Right ventricle myocardium superior (tissue), 1 donor: Measurements from ENCODE around the gene NAAA. TPM values are rescaled to one million over a fixed set of nuclear protein-coding genes. Genes with fewer than 3 reads are reported as not detected.
"Not testable (repeated sequence)": the region's sequence is repeated elsewhere in the genome, so short reads cannot be mapped to it uniquely, and the experiment has no call there.

Experiments
- ATAC-seq: fragments of 200-7000 bp; cut with Tn5 transposase; one replicate; pipeline ENCODE4 v1.9.1; 2020; ENCODE audit warnings: mild to moderate bottlenecking; ENCODE audit not compliant: poor library complexity
- DNase-seq: peaks from one replicate; pipeline ENCODE4 v3.0.0-alpha.2; 2020
- intact Hi-C: fragments of 100-400 bp; cut with DNase I; formaldehyde crosslinking; loops from one replicate; pipeline ENCODE4 v1.11.2; 2022
- long read RNA-seq: library from polyadenylated mRNA; unstranded; transcript quantifications from one replicate; pipeline ENCODE4 v2.0.0, GENCODE V29; 2021
- total RNA-seq: library from RNA; stranded (reverse); fragmentation: NEBNext Ultra II Directional; extraction: Animal tissue kit (Norgen Biotek cat#: 25700); gene quantifications from one replicate; pipeline ENCODE4 v1.2.1, GENCODE V29; 2021
- donor health status: DM: no; HTN: yes; CAD: no; lungs with severe emphysema.

Gene NAAA
- 7.4 TPM for total RNA-seq
- long read RNA-seq, transcript NAAA-206 (9 exons, 1,300 nt): major isoform, 9 of 16 reads
- long read RNA-seq, partial matches to known transcripts: 1 of 16 reads
- long read RNA-seq, other reads (novel, unspliced or antisense): 5 of 16 reads

GRCh38 chr4:75940692-75941253, at the start of gene NAAA:
Gene NAAA (minus strand): TSS chr4:75941013. CDS start chr4:75940949, 64 bp downstream.
- ATAC-seq (peak; percentile 95), DNase-seq (peak; percentile 86)
- intact Hi-C loops: no loop called here

GRCh38 chr4:75989846-75990528, 49.2 kb upstream of the NAAA start:
- no peak for ATAC-seq
- intact Hi-C loops: no loop called here
- no peak for DNase-seq

DNA sequence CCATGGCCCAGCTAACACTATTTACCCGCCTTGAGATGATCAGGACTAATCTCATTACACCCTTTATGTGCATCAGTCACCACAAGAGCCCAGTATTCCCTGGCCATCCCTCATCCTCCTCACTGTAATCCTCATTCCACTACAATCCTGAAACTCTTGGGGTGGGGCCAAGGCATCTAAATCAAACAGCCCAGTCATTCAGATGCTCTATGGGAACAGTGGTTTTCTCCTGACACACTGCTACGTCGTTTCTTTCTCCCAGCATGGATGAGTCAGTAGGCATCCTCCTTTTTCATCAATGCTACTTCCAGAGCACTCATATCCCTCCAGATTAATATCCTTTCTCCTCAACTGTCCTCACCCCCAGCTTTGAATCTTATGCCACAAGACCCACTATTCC, 44.3 kb upstream of the NAAA start:
- DNase-seq (no peak), ATAC-seq (no peak)
- intact Hi-C loops: no loop called here

GRCh38 chr4:75980576-75980975, 39.8 kb upstream of the NAAA start:
- ATAC-seq (no peak), DNase-seq (no peak)
- intact Hi-C loops: no loop called here

GRCh38 chr4:75976177-75976576, 35.4 kb upstream of the NAAA start:
- intact Hi-C loops: no loop called here
- DNase-seq (no peak), ATAC-seq (no peak)

GRCh38 chr4:75973766-75974165, 33.0 kb upstream of the NAAA start:
- no peak for ATAC-seq
- no peak for DNase-seq
- intact Hi-C loops: no loop called here

GRCh38 chr4:75968084-75968483, 27.3 kb upstream of the NAAA start:
- no peak for DNase-seq
- intact Hi-C loops: no loop called here
- no peak for ATAC-seq

DNA sequence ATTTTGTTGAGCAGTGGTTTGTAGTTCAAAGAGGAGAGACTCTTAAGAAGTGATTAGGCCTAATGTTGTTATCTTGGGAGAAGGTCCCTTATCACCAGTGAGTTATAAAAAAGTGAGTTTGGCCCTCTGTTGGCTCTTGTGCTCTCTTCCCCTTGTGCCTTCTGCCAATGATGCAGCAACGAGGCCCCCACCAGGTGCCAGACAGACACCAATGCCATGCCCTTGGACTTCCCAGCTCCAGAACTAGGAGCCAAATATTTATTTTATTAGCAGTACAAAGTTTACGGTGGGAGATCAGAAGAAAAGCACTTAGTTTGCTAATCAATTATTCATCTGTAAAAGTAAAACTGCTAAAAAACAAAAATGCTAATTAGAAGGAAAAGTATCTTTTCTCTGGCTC, 22.7 kb upstream of the NAAA start:
- intact Hi-C loops: no loop called here
- no peak for DNase-seq
- no peak for ATAC-seq

- DNase-seq, ATAC-seq, intact Hi-C loops: not testable (repeated sequence)
Observed at GRCh38 chr4:75962072-75962471, 21.3 kb upstream of the NAAA start.

DNA sequence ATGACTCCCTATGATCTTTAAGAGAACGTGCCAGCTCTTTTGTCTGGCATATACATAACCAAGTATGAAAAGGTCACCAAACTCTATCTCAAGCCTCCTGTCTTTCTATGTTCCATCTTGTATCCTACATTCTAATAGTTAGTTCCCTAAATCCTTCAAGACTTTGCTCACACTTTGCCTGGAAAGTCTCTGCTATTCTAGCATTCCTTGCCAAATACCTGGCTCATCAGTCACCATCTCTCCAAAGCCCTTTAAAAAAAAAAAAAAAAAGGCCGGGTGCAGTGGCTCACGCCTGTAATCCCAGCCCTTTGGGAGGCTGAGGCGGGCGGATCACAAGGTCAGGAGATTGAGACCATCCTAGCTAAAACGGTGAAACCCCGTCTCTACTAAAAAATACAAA, 17.7 kb upstream of the NAAA start:
- ATAC-seq, DNase-seq, intact Hi-C loops: not testable (repeated sequence)

DNA sequence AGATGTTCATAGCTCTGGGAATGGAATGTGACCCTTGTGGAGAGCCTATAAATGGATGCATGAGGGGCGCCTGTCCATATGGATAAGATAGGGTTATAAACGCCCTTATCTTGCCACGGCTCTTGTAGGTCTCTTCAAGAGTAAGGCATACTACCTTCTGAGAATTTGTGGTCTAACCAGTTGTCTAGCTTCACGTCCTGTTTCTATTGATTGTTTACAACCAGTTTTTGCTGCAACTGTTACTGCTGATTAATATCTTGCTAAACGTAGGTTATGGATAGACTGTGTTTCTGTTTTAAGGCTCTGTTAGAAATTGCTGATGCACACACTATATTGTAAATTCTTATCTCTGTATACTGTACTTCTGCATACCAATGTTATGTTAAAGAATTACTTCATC, 14.0 kb upstream of the NAAA start:
- DNase-seq, ATAC-seq, intact Hi-C loops: not testable (repeated sequence)

- intact Hi-C loops: no loop called here
- DNase-seq (no peak), ATAC-seq (no peak)
Observed at GRCh38 chr4:75953509-75953908, 12.7 kb upstream of the NAAA start.

DNA sequence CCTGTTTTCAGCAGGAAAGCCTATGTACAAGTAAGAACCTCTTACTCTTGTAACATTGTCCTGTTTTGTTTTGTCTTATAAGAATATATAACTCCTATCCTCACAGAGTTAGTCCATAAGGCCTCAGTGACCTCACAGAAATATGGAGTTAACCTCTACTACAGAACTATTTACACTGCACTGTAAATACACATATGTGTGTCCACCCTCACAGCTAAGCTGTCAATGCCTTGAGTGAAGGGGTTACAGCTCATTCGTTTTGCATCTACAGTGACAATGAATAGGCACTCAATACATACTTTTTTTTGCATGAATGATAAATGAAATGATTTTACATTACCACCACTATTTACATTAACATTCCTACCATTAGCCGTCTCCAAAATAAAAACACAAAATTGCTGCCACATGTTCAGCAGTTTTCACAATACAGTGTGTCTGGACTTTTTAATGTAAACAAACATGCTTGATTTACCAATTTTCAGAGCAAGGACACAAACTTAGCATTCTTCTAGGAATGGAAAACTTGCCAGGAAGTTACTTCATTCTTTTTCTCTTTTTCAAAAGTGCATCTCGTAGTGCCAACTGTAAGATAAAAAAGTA, 9.5 kb upstream of the NAAA start:
- intact Hi-C loops: no loop called here
- DNase-seq (no peak), ATAC-seq (no peak)

DNA sequence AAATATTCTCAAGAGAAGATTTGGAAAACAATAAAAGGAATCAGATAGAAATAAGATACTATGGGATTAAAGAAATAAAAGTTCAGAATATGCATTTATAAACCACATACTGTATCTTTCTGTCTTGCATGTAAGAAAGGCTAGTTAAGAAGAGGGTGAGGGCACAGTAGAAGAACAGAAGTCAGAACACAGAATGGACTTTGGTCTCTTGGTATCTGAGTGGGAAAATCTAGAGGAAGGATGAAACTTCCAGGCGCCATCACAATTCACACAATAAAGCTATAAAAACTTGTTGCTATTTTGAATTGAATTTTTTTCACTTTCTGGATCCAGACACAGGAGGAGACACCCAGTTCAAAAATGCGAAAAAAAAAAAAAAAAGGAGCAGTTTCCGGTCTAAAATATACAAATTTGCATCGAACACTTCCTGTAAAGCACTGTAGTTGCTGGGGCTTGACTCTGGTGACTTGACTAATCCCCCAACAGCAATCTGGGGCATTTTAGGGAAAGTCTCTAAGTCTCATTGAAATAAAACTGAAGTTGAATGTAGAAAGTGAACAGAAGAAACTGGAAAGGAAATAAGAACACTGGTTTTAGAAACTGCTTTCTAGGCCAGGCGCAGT, 8.1 kb upstream of the NAAA start:
- intact Hi-C loops: no loop called here
- DNase-seq: no peak
- no peak for ATAC-seq

- DNase-seq (peak; percentile 87), ATAC-seq (peak; percentile 89)
- intact Hi-C loops: no loop called here
Observed at GRCh38 chr4:75939890-75940691, 722 bp downstream of the NAAA start.

DNA sequence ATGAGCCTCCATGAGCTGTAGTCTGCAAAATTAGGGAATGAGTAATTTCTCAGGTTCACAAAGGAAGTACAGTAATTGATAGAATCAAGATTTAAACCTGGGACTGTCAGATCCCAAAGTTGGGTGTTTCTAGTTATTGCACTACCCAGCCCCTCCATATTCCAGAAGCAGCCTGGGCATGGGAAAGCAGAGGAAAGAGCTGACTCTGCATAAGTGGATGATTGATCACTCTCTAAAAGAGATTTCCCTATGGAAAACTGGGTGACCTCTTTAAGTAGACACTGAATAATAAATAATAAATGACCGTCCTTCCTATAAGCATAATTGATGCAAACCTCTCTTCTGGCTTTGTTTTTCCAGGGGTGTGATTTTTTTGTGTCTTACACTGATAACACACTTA, 5.2 kb downstream of the NAAA start:
- ATAC-seq (no peak), DNase-seq (no peak)
- intact Hi-C loops: no loop called here

DNA sequence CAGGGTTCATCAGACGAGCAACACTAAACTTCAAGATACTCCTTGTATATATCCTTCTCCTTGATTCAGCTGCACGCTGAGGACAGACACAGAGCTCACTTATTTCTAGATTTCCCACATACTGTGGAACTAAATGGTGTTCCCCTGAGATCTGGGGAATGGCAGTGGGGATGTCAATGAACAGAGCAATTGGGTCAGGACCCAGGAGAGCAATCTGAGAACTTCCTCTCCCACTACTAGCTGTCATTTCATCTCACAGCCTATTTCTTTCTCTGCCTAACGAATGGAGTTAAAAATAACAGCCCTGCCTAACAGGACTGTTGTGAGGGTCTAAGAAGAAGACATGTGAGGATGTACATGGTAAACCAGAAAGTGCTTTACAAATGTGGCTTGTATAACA, 10.7 kb downstream of the NAAA start:
- intact Hi-C loops: no loop called here
- no peak for DNase-seq
- no peak for ATAC-seq

GRCh38 chr4:75924916-75925315, 15.9 kb downstream of the NAAA start:
- DNase-seq, ATAC-seq, intact Hi-C loops: not testable (repeated sequence)

GRCh38 chr4:75924309-75924827, 16.4 kb downstream of the NAAA start:
- ATAC-seq (no peak), DNase-seq (no peak)
- intact Hi-C loops: no loop called here
